Measurements from ENCODE around the gene IGFLR1. TPM values are rescaled to one million over a fixed set of nuclear protein-coding genes. Genes with fewer than 3 reads are reported as not detected.

The IGFLR1 gene
- total and polyA plus RNA-seq, 2 of the 8 experiments (the other 6 are each of a cell fraction or from before 2014, with no cell fraction given) = 8.4 to 28.9 TPM

Other genes with a start within 250 kb of the IGFLR1 start
- gene DMKN, start 228.8 kb downstream of the IGFLR1 start, total RNA-seq (2021; fragmentation: NEBNext Ultra II Directional; extraction: Animal tissue kit (Norgen Biotek cat#: 25700)) = 286 and 290 TPM in 2 replicates
- gene DMKN, start 228.8 kb downstream of the IGFLR1 start, polyA plus RNA-seq (2011; rRNA removed) = 330 and 379 TPM in 2 replicates
- gene SBSN, start 214.1 kb downstream of the IGFLR1 start, total RNA-seq (2021; fragmentation: NEBNext Ultra II Directional; extraction: Animal tissue kit (Norgen Biotek cat#: 25700)) = not detected in 2 replicates
- not detected in 2 replicates for gene SBSN, start 214.1 kb downstream of the IGFLR1 start, polyA plus RNA-seq (2011; rRNA removed)
- gene GAPDHS, start 209.0 kb downstream of the IGFLR1 start, total RNA-seq (2021; fragmentation: NEBNext Ultra II Directional; extraction: Animal tissue kit (Norgen Biotek cat#: 25700)) = not detected in 2 replicates
- gene GAPDHS, start 209.0 kb downstream of the IGFLR1 start, polyA plus RNA-seq (2011; rRNA removed) = 0.26 and 0.47 TPM in 2 replicates
- 157 and 159 TPM in 2 replicates for gene TMEM147, start 196.8 kb downstream of the IGFLR1 start, total RNA-seq (2021; fragmentation: NEBNext Ultra II Directional; extraction: Animal tissue kit (Norgen Biotek cat#: 25700))
- gene TMEM147, start 196.8 kb downstream of the IGFLR1 start, polyA plus RNA-seq (2011; rRNA removed) = 372 and 418 TPM in 2 replicates
- gene ATP4A, start 178.8 kb downstream of the IGFLR1 start, total RNA-seq (2021; fragmentation: NEBNext Ultra II Directional; extraction: Animal tissue kit (Norgen Biotek cat#: 25700)) = 0.31 and 0.50 TPM in 2 replicates
- gene ATP4A, start 178.8 kb downstream of the IGFLR1 start, polyA plus RNA-seq (2011; rRNA removed) = 1.2 and 1.4 TPM in 2 replicates
- gene PMIS2, start 156.3 kb downstream of the IGFLR1 start, total RNA-seq (2021; fragmentation: NEBNext Ultra II Directional; extraction: Animal tissue kit (Norgen Biotek cat#: 25700)) = not detected in 2 replicates
- 0.25 TPM in 1 of 2 replicates, not detected in the other for gene PMIS2, start 156.3 kb downstream of the IGFLR1 start, polyA plus RNA-seq (2011; rRNA removed)
- 18.9 and 25.7 TPM in 2 replicates for gene HAUS5, start 129.7 kb downstream of the IGFLR1 start, total RNA-seq (2021; fragmentation: NEBNext Ultra II Directional; extraction: Animal tissue kit (Norgen Biotek cat#: 25700))
- 13.8 and 20.1 TPM in 2 replicates for gene HAUS5, start 129.7 kb downstream of the IGFLR1 start, polyA plus RNA-seq (2011; rRNA removed)
- 80.8 and 83.3 TPM in 2 replicates for gene RBM42, start 113.4 kb downstream of the IGFLR1 start, total RNA-seq (2021; fragmentation: NEBNext Ultra II Directional; extraction: Animal tissue kit (Norgen Biotek cat#: 25700))
- 59.8 and 83.6 TPM in 2 replicates for gene RBM42, start 113.4 kb downstream of the IGFLR1 start, polyA plus RNA-seq (2011; rRNA removed)
- 0.88 and 1.8 TPM in 2 replicates for gene ETV2, start 100.7 kb downstream of the IGFLR1 start, total RNA-seq (2021; fragmentation: NEBNext Ultra II Directional; extraction: Animal tissue kit (Norgen Biotek cat#: 25700))
- gene ETV2, start 100.7 kb downstream of the IGFLR1 start, polyA plus RNA-seq (2011; rRNA removed) = 1.3 and 2.3 TPM in 2 replicates
- gene COX6B1, start 94.1 kb downstream of the IGFLR1 start, total RNA-seq (2021; fragmentation: NEBNext Ultra II Directional; extraction: Animal tissue kit (Norgen Biotek cat#: 25700)) = 436 and 437 TPM in 2 replicates
- 884 and 1,052 TPM in 2 replicates for gene COX6B1, start 94.1 kb downstream of the IGFLR1 start, polyA plus RNA-seq (2011; rRNA removed)
- gene UPK1A, start 75.9 kb downstream of the IGFLR1 start, total RNA-seq (2021; fragmentation: NEBNext Ultra II Directional; extraction: Animal tissue kit (Norgen Biotek cat#: 25700)) = 0.56 and 0.61 TPM in 2 replicates
- 9.8 and 9.9 TPM in 2 replicates for gene UPK1A, start 75.9 kb downstream of the IGFLR1 start, polyA plus RNA-seq (2011; rRNA removed)
- 0.42 and 0.50 TPM in 2 replicates for gene ZBTB32, start 37.9 kb downstream of the IGFLR1 start, total RNA-seq (2021; fragmentation: NEBNext Ultra II Directional; extraction: Animal tissue kit (Norgen Biotek cat#: 25700))
- 0.11 and 0.17 TPM in 2 replicates for gene ZBTB32, start 37.9 kb downstream of the IGFLR1 start, polyA plus RNA-seq (2011; rRNA removed)
- gene KMT2B, start 24.4 kb downstream of the IGFLR1 start, total RNA-seq (2021; fragmentation: NEBNext Ultra II Directional; extraction: Animal tissue kit (Norgen Biotek cat#: 25700)) = 38.6 and 41.5 TPM in 2 replicates
- gene KMT2B, start 24.4 kb downstream of the IGFLR1 start, polyA plus RNA-seq (2011; rRNA removed) = 26.7 and 42.2 TPM in 2 replicates
- gene U2AF1L4, start 3.0 kb upstream of the IGFLR1 start, total RNA-seq (2021; fragmentation: NEBNext Ultra II Directional; extraction: Animal tissue kit (Norgen Biotek cat#: 25700)) = 15.1 and 18.5 TPM in 2 replicates
- 32.7 TPM in 2 replicates for gene U2AF1L4, start 3.0 kb upstream of the IGFLR1 start, polyA plus RNA-seq (2011; rRNA removed)
- 75.3 and 80.2 TPM in 2 replicates for gene PSENEN, start 3.2 kb upstream of the IGFLR1 start, total RNA-seq (2021; fragmentation: NEBNext Ultra II Directional; extraction: Animal tissue kit (Norgen Biotek cat#: 25700))
- gene PSENEN, start 3.2 kb upstream of the IGFLR1 start, polyA plus RNA-seq (2011; rRNA removed) = 66.7 and 73.9 TPM in 2 replicates
- 2.9 and 3.8 TPM in 2 replicates for gene LIN37, start 6.1 kb upstream of the IGFLR1 start, total RNA-seq (2021; fragmentation: NEBNext Ultra II Directional; extraction: Animal tissue kit (Norgen Biotek cat#: 25700))
- gene LIN37, start 6.1 kb upstream of the IGFLR1 start, polyA plus RNA-seq (2011; rRNA removed) = 8.5 and 9.8 TPM in 2 replicates
- 0.44 TPM in 1 of 2 replicates, not detected in the other for gene HSPB6, start 14.6 kb upstream of the IGFLR1 start, total RNA-seq (2021; fragmentation: NEBNext Ultra II Directional; extraction: Animal tissue kit (Norgen Biotek cat#: 25700))
- 0.91 and 1.6 TPM in 2 replicates for gene HSPB6, start 14.6 kb upstream of the IGFLR1 start, polyA plus RNA-seq (2011; rRNA removed)
- 20.8 and 28.9 TPM in 2 replicates for gene PROSER3, start 15.7 kb upstream of the IGFLR1 start, total RNA-seq (2021; fragmentation: NEBNext Ultra II Directional; extraction: Animal tissue kit (Norgen Biotek cat#: 25700))
- gene PROSER3, start 15.7 kb upstream of the IGFLR1 start, polyA plus RNA-seq (2011; rRNA removed) = 17.8 and 27.8 TPM in 2 replicates
- gene ARHGAP33, start 33.1 kb upstream of the IGFLR1 start, total RNA-seq (2021; fragmentation: NEBNext Ultra II Directional; extraction: Animal tissue kit (Norgen Biotek cat#: 25700)) = 25.0 and 25.2 TPM in 2 replicates
- gene ARHGAP33, start 33.1 kb upstream of the IGFLR1 start, polyA plus RNA-seq (2011; rRNA removed) = 6.5 and 11.2 TPM in 2 replicates
- gene PRODH2, start 70.4 kb upstream of the IGFLR1 start, total RNA-seq (2021; fragmentation: NEBNext Ultra II Directional; extraction: Animal tissue kit (Norgen Biotek cat#: 25700)) = not detected in 2 replicates
- not detected in 2 replicates for gene PRODH2, start 70.4 kb upstream of the IGFLR1 start, polyA plus RNA-seq (2011; rRNA removed)
- gene NPHS1, start 110.1 kb upstream of the IGFLR1 start, total RNA-seq (2021; fragmentation: NEBNext Ultra II Directional; extraction: Animal tissue kit (Norgen Biotek cat#: 25700)) = 0.40 and 1.4 TPM in 2 replicates
- 1.3 and 1.9 TPM in 2 replicates for gene NPHS1, start 110.1 kb upstream of the IGFLR1 start, polyA plus RNA-seq (2011; rRNA removed)
- 4.6 TPM in 2 replicates for gene KIRREL2, start 114.5 kb upstream of the IGFLR1 start, total RNA-seq (2021; fragmentation: NEBNext Ultra II Directional; extraction: Animal tissue kit (Norgen Biotek cat#: 25700))
- gene KIRREL2, start 114.5 kb upstream of the IGFLR1 start, polyA plus RNA-seq (2011; rRNA removed) = 2.4 and 3.3 TPM in 2 replicates
- gene APLP1, start 126.1 kb upstream of the IGFLR1 start, total RNA-seq (2021; fragmentation: NEBNext Ultra II Directional; extraction: Animal tissue kit (Norgen Biotek cat#: 25700)) = 22.0 and 22.2 TPM in 2 replicates
- gene APLP1, start 126.1 kb upstream of the IGFLR1 start, polyA plus RNA-seq (2011; rRNA removed) = 19.9 and 32.4 TPM in 2 replicates
- gene NFKBID, start 158.1 kb upstream of the IGFLR1 start, total RNA-seq (2021; fragmentation: NEBNext Ultra II Directional; extraction: Animal tissue kit (Norgen Biotek cat#: 25700)) = 12.0 and 13.2 TPM in 2 replicates
- 10.0 and 22.1 TPM in 2 replicates for gene NFKBID, start 158.1 kb upstream of the IGFLR1 start, polyA plus RNA-seq (2011; rRNA removed)
- gene HCST, start 160.1 kb upstream of the IGFLR1 start, total RNA-seq (2021; fragmentation: NEBNext Ultra II Directional; extraction: Animal tissue kit (Norgen Biotek cat#: 25700)) = 1.1 TPM in 1 of 2 replicates, not detected in the other
- gene HCST, start 160.1 kb upstream of the IGFLR1 start, polyA plus RNA-seq (2011; rRNA removed) = 2.8 and 3.0 TPM in 2 replicates
- not detected in 2 replicates for gene TYROBP, start 165.8 kb upstream of the IGFLR1 start, total RNA-seq (2021; fragmentation: NEBNext Ultra II Directional; extraction: Animal tissue kit (Norgen Biotek cat#: 25700))
- 0.18 and 0.19 TPM in 2 replicates for gene TYROBP, start 165.8 kb upstream of the IGFLR1 start, polyA plus RNA-seq (2011; rRNA removed)
- 15.2 and 16.8 TPM in 2 replicates for gene LRFN3, start 193.9 kb upstream of the IGFLR1 start, total RNA-seq (2021; fragmentation: NEBNext Ultra II Directional; extraction: Animal tissue kit (Norgen Biotek cat#: 25700))
- 4.6 and 8.0 TPM in 2 replicates for gene LRFN3, start 193.9 kb upstream of the IGFLR1 start, polyA plus RNA-seq (2011; rRNA removed)

Measured in H1 (cell line).